Endothelial cell of hepatic sinusoid (primary cell): Measurements from ENCODE around the gene ARID1B.

Experiments used
- in situ Hi-C: cut with HindIII; loops from 2 replicates; pipeline ENCODE4 v1.10.0; 2017; ENCODE audit warnings: low sequenced_read_pairs

The ARID1B gene

GRCh38 chr6:157110607-157111006 is 333.4 kb downstream of the ARID1B start:
- in situ Hi-C loops = no loop called here

- in situ Hi-C loops = no loop called here
These were observed 336.2 kb downstream of the ARID1B start for GRCh38 chr6:157113389-157113788.

GRCh38 chr6:157116426-157116825 is 339.2 kb downstream of the ARID1B start:
- in situ Hi-C loops = no loop called here

GRCh38 chr6:157117431-157118095 is 340.4 kb downstream of the ARID1B start:
- in situ Hi-C loops = no loop called here

- in situ Hi-C loops = no loop called here
These were observed 342.4 kb downstream of the ARID1B start for GRCh38 chr6:157119502-157120027.

- in situ Hi-C loops = no loop called here
These were observed 343.5 kb downstream of the ARID1B start for GRCh38 chr6:157120534-157121232.

GRCh38 chr6:157121897-157122296 is 344.7 kb downstream of the ARID1B start:
- in situ Hi-C loops = no loop called here

GRCh38 chr6:157123234-157123633 is 346.1 kb downstream of the ARID1B start:
- in situ Hi-C loops = no loop called here

- in situ Hi-C loops = no loop called here
These were observed 347.5 kb downstream of the ARID1B start for GRCh38 chr6:157124485-157125254.

- in situ Hi-C loops = no loop called here
These were observed 348.4 kb downstream of the ARID1B start for GRCh38 chr6:157125531-157125930.

- in situ Hi-C loops = no loop called here
These were observed 349.3 kb downstream of the ARID1B start for GRCh38 chr6:157126183-157127098.

- in situ Hi-C loops = no loop called here
These were observed 351.1 kb downstream of the ARID1B start for GRCh38 chr6:157128235-157128775.

- in situ Hi-C loops = no loop called here
These were observed 354.1 kb downstream of the ARID1B start for GRCh38 chr6:157131250-157131649.

GRCh38 chr6:157133856-157134255 is 356.7 kb downstream of the ARID1B start:
- in situ Hi-C loops = no loop called here

- in situ Hi-C loops = no loop called here
These were observed 357.3 kb downstream of the ARID1B start for GRCh38 chr6:157134402-157135047.

- in situ Hi-C loops = no loop called here
These were observed 358.5 kb downstream of the ARID1B start for GRCh38 chr6:157135691-157136090.

- in situ Hi-C loops = no loop called here
These were observed 360.3 kb downstream of the ARID1B start for GRCh38 chr6:157137501-157137900.

- in situ Hi-C loops = no loop called here
These were observed 362.0 kb downstream of the ARID1B start for GRCh38 chr6:157139054-157139708.

GRCh38 chr6:157143171-157143889 is 366.2 kb downstream of the ARID1B start:
- in situ Hi-C loops = no loop called here
